ENCODE data around the gene TNFRSF14. TPM values are rescaled to one million over a fixed set of nuclear protein-coding genes. Genes with fewer than 3 reads are reported as not detected.

TNFRSF14 gene
- total and polyA plus RNA-seq, 2 of the 13 experiments (the other 11 are each of a cell fraction or from before 2014, with no cell fraction given): 11.9 to 49.9 TPM

DNA sequence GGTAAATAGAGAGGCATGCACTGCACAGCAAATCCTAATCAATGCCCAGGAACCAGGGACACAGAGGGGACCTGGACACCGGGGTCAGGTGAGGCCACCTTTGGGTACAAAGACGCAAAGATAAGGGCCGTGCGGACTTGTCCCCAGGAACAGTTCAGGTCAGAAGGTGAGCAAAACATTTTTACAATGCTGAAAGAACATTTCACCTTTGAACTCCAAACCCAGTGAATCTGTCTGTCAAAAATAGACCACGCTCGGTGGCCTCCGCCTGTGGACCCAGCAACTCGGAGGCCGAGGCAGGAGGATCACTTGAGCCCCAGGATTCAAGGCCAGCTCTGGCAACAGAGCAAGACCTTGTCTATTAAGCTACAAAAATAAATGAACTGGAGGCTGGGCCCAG, 15.2 kb downstream of the TNFRSF14 start (continued):
- no peak for TF ChIP-seq MTA3 (CRISPR knock-in tag; IDR thresholded peaks at IDR 0.05)
- TF ChIP-seq, protein P1, sequence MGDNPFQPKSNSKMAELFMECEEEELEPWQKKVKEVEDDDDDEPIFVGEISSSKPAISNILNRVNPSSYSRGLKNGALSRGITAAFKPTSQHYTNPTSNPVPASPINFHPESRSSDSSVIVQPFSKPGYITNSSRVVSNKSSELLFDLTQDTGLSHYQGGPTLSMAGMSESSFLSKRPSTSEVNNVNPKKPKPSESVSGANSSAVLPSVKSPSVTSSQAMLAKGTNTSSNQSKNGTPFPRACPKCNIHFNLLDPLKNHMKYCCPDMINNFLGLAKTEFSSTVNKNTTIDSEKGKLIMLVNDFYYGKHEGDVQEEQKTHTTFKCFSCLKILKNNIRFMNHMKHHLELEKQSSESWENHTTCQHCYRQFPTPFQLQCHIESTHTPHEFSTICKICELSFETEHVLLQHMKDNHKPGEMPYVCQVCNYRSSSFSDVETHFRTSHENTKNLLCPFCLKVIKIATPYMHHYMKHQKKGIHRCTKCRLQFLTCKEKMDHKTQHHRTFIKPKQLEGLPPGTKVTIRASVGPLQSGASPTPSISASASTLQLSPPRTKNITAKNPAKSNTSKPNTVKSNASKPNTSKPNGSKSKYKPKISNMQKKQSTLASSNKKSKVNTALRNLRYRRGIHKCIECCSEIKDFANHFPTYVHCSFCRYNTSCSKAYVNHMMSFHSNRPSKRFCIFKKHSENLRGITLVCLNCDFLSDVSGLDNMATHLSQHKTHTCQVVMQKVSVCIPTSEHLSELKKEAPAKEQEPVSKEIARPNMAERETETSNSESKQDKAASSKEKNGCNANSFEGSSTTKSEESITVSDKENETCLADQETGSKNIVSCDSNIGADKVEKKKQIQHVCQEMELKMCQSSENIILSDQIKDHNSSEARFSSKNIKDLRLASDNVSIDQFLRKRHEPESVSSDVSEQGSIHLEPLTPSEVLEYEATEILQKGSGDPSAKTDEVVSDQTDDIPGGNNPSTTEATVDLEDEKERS (CRISPR knock-in tag; IDR thresholded peaks at IDR 0.05): peak; percentile 82; the same call in 1 of the 2 replicates
- TF ChIP-seq AKAP8 (CRISPR knock-in tag; IDR thresholded peaks at IDR 0.05): no peak
- no peak for TF ChIP-seq ZNF354B (CRISPR knock-in tag; IDR thresholded peaks at IDR 0.05)
- TF ChIP-seq KMT2B (CRISPR knock-in tag; IDR thresholded peaks at IDR 0.05): no peak
- no peak for TF ChIP-seq ZNF17 (CRISPR knock-in tag; IDR thresholded peaks at IDR 0.05)
- no peak for TF ChIP-seq ZNF816 (CRISPR knock-in tag; IDR thresholded peaks at IDR 0.05; ENCODE audit: borderline replicate concordance)
- TF ChIP-seq, protein P2, sequence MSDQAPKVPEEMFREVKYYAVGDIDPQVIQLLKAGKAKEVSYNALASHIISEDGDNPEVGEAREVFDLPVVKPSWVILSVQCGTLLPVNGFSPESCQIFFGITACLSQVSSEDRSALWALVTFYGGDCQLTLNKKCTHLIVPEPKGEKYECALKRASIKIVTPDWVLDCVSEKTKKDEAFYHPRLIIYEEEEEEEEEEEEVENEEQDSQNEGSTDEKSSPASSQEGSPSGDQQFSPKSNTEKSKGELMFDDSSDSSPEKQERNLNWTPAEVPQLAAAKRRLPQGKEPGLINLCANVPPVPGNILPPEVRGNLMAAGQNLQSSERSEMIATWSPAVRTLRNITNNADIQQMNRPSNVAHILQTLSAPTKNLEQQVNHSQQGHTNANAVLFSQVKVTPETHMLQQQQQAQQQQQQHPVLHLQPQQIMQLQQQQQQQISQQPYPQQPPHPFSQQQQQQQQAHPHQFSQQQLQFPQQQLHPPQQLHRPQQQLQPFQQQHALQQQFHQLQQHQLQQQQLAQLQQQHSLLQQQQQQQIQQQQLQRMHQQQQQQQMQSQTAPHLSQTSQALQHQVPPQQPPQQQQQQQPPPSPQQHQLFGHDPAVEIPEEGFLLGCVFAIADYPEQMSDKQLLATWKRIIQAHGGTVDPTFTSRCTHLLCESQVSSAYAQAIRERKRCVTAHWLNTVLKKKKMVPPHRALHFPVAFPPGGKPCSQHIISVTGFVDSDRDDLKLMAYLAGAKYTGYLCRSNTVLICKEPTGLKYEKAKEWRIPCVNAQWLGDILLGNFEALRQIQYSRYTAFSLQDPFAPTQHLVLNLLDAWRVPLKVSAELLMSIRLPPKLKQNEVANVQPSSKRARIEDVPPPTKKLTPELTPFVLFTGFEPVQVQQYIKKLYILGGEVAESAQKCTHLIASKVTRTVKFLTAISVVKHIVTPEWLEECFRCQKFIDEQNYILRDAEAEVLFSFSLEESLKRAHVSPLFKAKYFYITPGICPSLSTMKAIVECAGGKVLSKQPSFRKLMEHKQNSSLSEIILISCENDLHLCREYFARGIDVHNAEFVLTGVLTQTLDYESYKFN (CRISPR knock-in tag; conservative IDR thresholded peaks at IDR 0.05): peak; percentile 84
- no peak for TF ChIP-seq NPAS2 (CRISPR knock-in tag; IDR thresholded peaks at IDR 0.05; ENCODE audit: borderline replicate concordance)
- no peak for TF ChIP-seq ARNT2 (CRISPR knock-in tag; IDR thresholded peaks at IDR 0.05; ENCODE audit: low read depth)
- peak; percentile 89 for TF ChIP-seq SALL1 (CRISPR knock-in tag; IDR thresholded peaks at IDR 0.05)
- no peak for TF ChIP-seq ZFP82 (CRISPR knock-in tag; IDR thresholded peaks at IDR 0.05; ENCODE audit: borderline replicate concordance)
- TF ChIP-seq, protein P3, sequence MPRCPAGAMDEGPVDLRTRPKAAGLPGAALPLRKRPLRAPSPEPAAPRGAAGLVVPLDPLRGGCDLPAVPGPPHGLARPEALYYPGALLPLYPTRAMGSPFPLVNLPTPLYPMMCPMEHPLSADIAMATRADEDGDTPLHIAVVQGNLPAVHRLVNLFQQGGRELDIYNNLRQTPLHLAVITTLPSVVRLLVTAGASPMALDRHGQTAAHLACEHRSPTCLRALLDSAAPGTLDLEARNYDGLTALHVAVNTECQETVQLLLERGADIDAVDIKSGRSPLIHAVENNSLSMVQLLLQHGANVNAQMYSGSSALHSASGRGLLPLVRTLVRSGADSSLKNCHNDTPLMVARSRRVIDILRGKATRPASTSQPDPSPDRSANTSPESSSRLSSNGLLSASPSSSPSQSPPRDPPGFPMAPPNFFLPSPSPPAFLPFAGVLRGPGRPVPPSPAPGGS (CRISPR knock-in tag; IDR thresholded peaks at IDR 0.05): no peak
- no peak for TF ChIP-seq MAF1 (CRISPR knock-in tag; IDR thresholded peaks at IDR 0.05; ENCODE audit: borderline replicate concordance)
- TF ChIP-seq, protein P4, sequence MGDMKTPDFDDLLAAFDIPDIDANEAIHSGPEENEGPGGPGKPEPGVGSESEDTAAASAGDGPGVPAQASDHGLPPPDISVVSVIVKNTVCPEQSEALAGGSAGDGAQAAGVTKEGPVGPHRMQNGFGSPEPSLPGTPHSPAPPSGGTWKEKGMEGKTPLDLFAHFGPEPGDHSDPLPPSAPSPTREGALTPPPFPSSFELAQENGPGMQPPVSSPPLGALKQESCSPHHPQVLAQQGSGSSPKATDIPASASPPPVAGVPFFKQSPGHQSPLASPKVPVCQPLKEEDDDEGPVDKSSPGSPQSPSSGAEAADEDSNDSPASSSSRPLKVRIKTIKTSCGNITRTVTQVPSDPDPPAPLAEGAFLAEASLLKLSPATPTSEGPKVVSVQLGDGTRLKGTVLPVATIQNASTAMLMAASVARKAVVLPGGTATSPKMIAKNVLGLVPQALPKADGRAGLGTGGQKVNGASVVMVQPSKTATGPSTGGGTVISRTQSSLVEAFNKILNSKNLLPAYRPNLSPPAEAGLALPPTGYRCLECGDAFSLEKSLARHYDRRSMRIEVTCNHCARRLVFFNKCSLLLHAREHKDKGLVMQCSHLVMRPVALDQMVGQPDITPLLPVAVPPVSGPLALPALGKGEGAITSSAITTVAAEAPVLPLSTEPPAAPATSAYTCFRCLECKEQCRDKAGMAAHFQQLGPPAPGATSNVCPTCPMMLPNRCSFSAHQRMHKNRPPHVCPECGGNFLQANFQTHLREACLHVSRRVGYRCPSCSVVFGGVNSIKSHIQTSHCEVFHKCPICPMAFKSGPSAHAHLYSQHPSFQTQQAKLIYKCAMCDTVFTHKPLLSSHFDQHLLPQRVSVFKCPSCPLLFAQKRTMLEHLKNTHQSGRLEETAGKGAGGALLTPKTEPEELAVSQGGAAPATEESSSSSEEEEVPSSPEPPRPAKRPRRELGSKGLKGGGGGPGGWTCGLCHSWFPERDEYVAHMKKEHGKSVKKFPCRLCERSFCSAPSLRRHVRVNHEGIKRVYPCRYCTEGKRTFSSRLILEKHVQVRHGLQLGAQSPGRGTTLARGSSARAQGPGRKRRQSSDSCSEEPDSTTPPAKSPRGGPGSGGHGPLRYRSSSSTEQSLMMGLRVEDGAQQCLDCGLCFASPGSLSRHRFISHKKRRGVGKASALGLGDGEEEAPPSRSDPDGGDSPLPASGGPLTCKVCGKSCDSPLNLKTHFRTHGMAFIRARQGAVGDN (CRISPR knock-in tag; IDR thresholded peaks at IDR 0.05): peak; percentile 32
- no peak for TF ChIP-seq GABPA (IDR thresholded peaks at IDR 0.05; ENCODE audit: low read depth, low read length)
- no peak for TF ChIP-seq GABPA (CRISPR knock-in tag; IDR thresholded peaks at IDR 0.05; ENCODE audit: low read depth)
- TF ChIP-seq ZFY (CRISPR knock-in tag; IDR thresholded peaks at IDR 0.05): no peak
- TF ChIP-seq NCOA5 (CRISPR knock-in tag; IDR thresholded peaks at IDR 0.05): no peak
- no peak for TF ChIP-seq ZNF10 (CRISPR knock-in tag; IDR thresholded peaks at IDR 0.05; ENCODE audit: borderline replicate concordance, low read depth)

Measured in HepG2 (cell line).